ENCODE results near the gene NKX2-2.

DNA sequence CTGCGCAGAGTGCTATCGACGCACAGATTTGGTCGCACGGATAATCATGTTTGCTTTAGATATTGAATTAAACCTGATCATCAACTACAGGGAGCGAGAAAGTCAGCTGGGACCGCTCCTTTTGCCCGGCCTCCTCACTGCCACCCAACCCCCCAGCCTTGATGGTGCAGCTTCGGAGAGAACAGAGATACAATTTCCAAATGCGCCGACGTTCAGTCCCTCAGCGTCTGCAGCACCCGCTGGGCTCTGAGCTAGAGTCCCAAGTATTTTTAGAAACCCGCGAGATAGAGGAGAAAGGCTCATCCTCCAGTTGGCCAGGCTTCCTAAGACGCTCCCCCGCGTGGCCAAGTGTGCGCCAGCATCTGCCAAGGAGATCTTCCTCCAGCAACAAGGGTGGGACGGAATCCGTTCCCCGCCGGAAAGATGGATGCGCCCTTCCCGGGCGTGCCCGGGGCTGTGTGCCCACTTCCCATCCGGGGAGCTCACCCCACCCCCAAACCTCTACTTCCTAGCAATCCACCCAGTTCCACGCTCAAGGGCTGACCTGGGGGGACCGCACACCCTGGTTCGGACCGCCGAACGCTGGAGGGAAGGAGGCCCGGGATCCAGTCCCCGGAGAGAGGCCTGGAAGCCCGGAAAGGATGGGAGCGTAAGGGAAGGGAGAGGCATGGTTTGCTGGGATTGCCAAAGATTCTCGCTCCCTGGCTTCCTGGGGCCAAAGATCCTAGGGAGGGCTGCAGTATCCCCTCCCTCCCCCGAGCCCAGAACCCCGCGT is 4.1 kb downstream of the NKX2-2 start:
- TF ChIP-seq CREB1 (CRISPR knock-in tag; IDR thresholded peaks at IDR 0.05) (no peak), ZNF138 (CRISPR knock-in tag; conservative IDR thresholded peaks at IDR 0.05) (no peak)

Measured in WTC11 (cell line).